PC-9 (cell line): ENCODE results near the gene ALKBH2. TPM values are rescaled to one million over a fixed set of nuclear protein-coding genes. Genes with fewer than 3 reads are reported as not detected.

Experiments used
- BruUV-seq: library from RNA; stranded (reverse); fragments of 400-500 nt; replicated peaks from 2 replicates; lab custom pipeline; 2021; lab: Mats Ljungman, UMichigan
- CTCF ChIA-PET: fragments of 300-600 bp; sonication (Branson Sonifier 250); formaldehyde crosslinking; loops from one replicate; lab custom pipeline; 2022; ENCODE audit warnings: antibody characterized with exemption; lab: Charles Lee
- POLR2A ChIA-PET: fragments of 300-600 bp; sonication (Branson Sonifier 250); formaldehyde crosslinking; loops from one replicate; lab custom pipeline; 2022; ENCODE audit warnings: antibody characterized with exemption; ENCODE audit not compliant: unreplicated experiment; lab: Charles Lee
- DNase-seq, 2 experiments: peaks; one replicate each; pipeline versions ENCODE4 v3.0.0 to v3.0.0-alpha.2; 2015 to 2022; ENCODE audit warnings: mixed read lengths in 1 of 2
- H2AFZ ChIP-seq: fragments of 200-600 bp; sonication (generic); 2 replicates; pipeline ENCODE4 v1.8.1; 2017; ENCODE audit warnings: antibody characterized with exemption
- H3F3A ChIP-seq: fragments of 200-600 bp; sonication (generic); 2 replicates; pipeline ENCODE4 v1.8.1; 2017; ENCODE audit warnings: antibody characterized with exemption, mild to moderate bottlenecking, low read depth; ENCODE audit not compliant: insufficient read depth
- H3K27ac ChIP-seq: fragments of 200-600 bp; sonication (generic); 2 replicates; pipeline ENCODE4 v1.6.1; 2016; ENCODE audit warnings: mixed run types
- H3K27me3 ChIP-seq: fragments of 200-600 bp; sonication (generic); 2 replicates; pipeline ENCODE4 v1.6.1; 2016; ENCODE audit warnings: low read depth, mixed run types; ENCODE audit not compliant: insufficient read depth
- H3K36me3 ChIP-seq: fragments of 200-600 bp; sonication (generic); 2 replicates; pipeline ENCODE4 v1.6.1; 2016; ENCODE audit warnings: low read depth, mixed run types
- H3K4me1 ChIP-seq: fragments of 200-600 bp; sonication (generic); replicated peaks from 2 replicates; pipeline ENCODE4 v1.6.1; 2016; ENCODE audit warnings: mixed run types; ENCODE audit not compliant: insufficient read depth
- H3K4me2 ChIP-seq: fragments of 200-600 bp; sonication (generic); 2 replicates; pipeline ENCODE4 v1.6.1; 2017; ENCODE audit warnings: mixed run types
- H3K4me3 ChIP-seq: fragments of 200-600 bp; sonication (generic); 2 replicates; pipeline ENCODE4 v1.6.1; 2016; ENCODE audit warnings: mixed run types
- H3K79me2 ChIP-seq: fragments of 200-600 bp; sonication (generic); 2 replicates; pipeline ENCODE4 v1.6.1; 2017; ENCODE audit warnings: low read depth, mixed run types
- H3K9me2 ChIP-seq: fragments of 200-600 bp; sonication (generic); 2 replicates; pipeline ENCODE4 v1.8.1; 2017; ENCODE audit warnings: mild to moderate bottlenecking; ENCODE audit not compliant: insufficient read depth
- H3K9me3 ChIP-seq: fragments of 200-600 bp; sonication (generic); 2 replicates; pipeline ENCODE4 v1.8.1; 2016; ENCODE audit warnings: low read depth; ENCODE audit not compliant: insufficient read depth
- H4K20me1 ChIP-seq: fragments of 200-600 bp; sonication (generic); 2 replicates; pipeline ENCODE4 v1.8.1; 2017; ENCODE audit not compliant: insufficient read depth
- EZH2 ChIP-seq: fragments of 200-600 bp; sonication (generic); IDR thresholded peaks from 2 replicates; pipeline ENCODE4 v1.8.0; 2017; ENCODE audit warnings: antibody characterized with exemption, low read depth
- intact Hi-C: fragments of 100-400 bp; cut with micrococcal nuclease; formaldehyde crosslinking; loops from one replicate; pipeline ENCODE4 v1.10.0; 2022; ENCODE audit not compliant: unreplicated experiment
- total RNA-seq: library from RNA; stranded (reverse); gene quantifications from 2 replicates; pipeline ENCODE4 v1.2.3, GENCODE V29; 2021
- TF ChIP-seq, protein P1 (sequence below): fragments of 200-600 bp; sonication (generic); conservative IDR thresholded peaks from 2 replicates; pipeline ENCODE4 v1.6.1; 2017; ENCODE audit warnings: mixed run types, antibody characterized with exemption, mild to moderate bottlenecking, moderate library complexity

The ALKBH2 gene
- total RNA-seq, 1 experiment from 2014 or later: 14.9 TPM

DNA sequence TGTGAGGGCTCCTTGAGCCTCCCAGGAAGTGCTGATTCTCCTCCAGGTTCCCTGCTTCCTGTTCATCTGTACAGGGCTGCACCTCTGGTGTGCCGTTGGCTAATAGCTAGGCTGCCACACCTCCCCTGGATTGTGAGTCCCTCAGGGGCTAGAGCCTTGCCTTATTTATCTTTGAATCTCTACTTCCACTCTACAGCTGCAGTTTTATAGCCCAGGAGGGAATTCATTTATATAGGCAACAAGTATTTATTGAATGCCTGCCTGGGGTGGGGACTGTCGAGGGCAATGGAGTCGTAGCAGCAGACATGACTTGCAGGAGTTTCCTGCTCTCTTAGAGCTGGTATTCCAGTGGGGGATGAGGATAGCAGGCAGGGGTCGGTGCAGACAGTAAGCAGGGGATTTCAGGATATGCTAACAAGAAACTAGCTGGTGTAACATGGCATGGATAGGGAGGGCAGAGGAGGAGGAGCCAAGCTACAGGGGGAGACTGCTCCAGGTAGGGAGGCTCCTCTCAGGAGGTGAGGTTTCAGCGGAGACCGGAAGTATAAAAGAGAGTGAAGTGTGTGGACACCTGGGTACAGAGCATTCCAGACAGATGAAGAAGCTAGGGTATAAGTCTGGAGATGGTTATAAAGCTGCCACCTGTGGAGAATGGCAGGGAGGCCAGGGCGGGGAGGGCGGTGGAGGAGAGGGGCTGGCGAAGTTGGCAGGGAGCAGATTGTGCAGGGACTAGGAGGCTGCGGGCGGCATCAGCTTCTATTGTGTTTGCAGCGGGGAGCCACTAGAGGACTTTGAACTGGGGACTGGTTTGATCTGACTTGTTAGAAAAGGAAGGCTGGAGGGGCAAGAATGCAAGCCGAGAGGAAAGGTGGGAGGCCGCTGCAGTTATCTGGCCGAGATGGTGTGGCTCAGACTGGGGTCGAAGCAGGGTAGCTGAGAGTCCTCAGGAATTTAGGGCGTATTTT is 23.7 kb downstream of the ALKBH2 start:
- Histone ChIP-seq H3K79me2 (no peaks in the 10 kb centered on the region), H3K4me2 (no peak overlapping the region), H3K36me3 (no peaks in the 10 kb centered on the region), H3K27me3 (no peaks in the 10 kb centered on the region), H3K27ac (no peak overlapping the region), H4K20me1 (no peaks in the 10 kb centered on the region), H3K9me2 (no peaks in the 10 kb centered on the region), H3K4me1 (no peaks in the 10 kb centered on the region), H3K4me3 (no peak overlapping the region), H3F3A (no peaks in the 10 kb centered on the region), H3K9me3 (no peaks in the 10 kb centered on the region), H2AFZ (no peak overlapping the region)
- CTCF ChIA-PET: no interaction called here
- POLR2A ChIA-PET: no interaction called here
- no peak for TF ChIP-seq EZH2
- TF ChIP-seq, protein P1, sequence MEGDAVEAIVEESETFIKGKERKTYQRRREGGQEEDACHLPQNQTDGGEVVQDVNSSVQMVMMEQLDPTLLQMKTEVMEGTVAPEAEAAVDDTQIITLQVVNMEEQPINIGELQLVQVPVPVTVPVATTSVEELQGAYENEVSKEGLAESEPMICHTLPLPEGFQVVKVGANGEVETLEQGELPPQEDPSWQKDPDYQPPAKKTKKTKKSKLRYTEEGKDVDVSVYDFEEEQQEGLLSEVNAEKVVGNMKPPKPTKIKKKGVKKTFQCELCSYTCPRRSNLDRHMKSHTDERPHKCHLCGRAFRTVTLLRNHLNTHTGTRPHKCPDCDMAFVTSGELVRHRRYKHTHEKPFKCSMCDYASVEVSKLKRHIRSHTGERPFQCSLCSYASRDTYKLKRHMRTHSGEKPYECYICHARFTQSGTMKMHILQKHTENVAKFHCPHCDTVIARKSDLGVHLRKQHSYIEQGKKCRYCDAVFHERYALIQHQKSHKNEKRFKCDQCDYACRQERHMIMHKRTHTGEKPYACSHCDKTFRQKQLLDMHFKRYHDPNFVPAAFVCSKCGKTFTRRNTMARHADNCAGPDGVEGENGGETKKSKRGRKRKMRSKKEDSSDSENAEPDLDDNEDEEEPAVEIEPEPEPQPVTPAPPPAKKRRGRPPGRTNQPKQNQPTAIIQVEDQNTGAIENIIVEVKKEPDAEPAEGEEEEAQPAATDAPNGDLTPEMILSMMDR: no peak
- intact Hi-C loops: no loop called here
- DNase-seq: no peak
- BruUV-seq: no TSS peak

DNA sequence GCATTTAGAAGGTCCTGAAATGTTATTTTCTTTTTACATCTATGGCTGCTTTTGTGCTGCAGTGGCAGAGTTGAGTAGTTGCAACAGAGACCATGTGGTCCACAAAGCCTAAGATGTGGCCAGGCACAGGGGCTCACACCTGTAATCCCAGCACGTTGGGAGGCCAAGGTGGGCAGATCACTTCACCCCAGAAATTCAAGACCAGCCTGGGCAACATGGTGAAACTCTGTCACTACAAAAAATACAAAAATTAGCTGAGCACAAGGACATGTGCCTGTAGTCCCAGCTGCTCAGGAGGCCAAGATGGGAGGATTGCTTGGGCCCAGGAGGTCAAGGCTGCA is 27.4 kb downstream of the ALKBH2 start:
- no peak overlapping the region for H2AFZ ChIP-seq
- H3K9me3 ChIP-seq: no peaks in the 10 kb centered on the region
- H3K27me3 ChIP-seq: no peaks in the 10 kb centered on the region
- H3K27ac ChIP-seq: no peak overlapping the region
- H3K79me2 ChIP-seq: no peaks in the 10 kb centered on the region
- H3F3A ChIP-seq: no peaks in the 10 kb centered on the region
- H3K4me1 ChIP-seq: no peaks in the 10 kb centered on the region
- DNase-seq: no peak
- TF ChIP-seq, protein P1: no peak
- no peak for TF ChIP-seq EZH2
- H3K4me2 ChIP-seq: no peak overlapping the region
- POLR2A ChIA-PET: no interaction called here
- intact Hi-C loops: no loop called here
- H3K36me3 ChIP-seq: no peaks in the 10 kb centered on the region
- H3K9me2 ChIP-seq: no peaks in the 10 kb centered on the region
- H4K20me1 ChIP-seq: no peaks in the 10 kb centered on the region
- no TSS peak for BruUV-seq
- no peak overlapping the region for H3K4me3 ChIP-seq
- CTCF ChIA-PET: interaction anchor here (0.6 kb wide), 1 partner anchor 10 kb away, joined by 9 read pairs; no protein-coding TSS in a partner anchor

DNA sequence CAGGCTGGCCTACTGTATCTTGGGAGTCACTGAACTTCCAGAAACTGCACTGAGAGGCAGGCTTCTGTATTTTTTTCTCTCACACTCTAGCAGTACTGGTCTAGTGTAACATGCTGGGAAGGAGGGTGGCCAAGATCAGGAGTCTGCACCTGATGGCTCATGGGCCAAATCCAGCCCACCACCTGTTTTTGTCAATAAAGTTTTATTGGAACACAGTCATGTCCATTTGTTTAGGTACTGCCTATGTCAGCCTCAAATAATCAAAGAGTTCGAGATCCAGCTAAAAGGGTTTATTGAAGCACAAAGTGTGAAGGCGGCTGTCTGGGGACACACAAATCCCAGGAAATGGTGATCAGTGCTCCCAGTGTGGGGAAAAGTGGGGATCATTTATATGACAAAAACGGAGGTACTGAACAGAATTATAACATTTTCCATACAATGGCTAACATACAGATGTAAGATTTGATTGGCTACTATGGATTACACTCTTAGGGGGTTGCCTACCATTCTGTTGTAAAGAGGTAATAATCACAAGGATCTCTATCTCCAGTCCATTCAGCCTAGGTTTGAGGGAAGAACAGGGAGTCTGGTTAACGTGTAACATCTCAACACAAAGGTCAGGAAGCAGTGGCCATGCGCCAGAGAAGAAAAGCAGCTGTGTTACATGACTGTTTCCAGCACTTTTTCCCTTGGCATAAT is 28.0 kb downstream of the ALKBH2 start:
- no peak for DNase-seq
- Histone ChIP-seq H3K4me1 (no peaks in the 10 kb centered on the region), H3K9me3 (no peaks in the 10 kb centered on the region), H3F3A (no peaks in the 10 kb centered on the region), H4K20me1 (no peaks in the 10 kb centered on the region), H3K79me2 (no peaks in the 10 kb centered on the region), H3K4me2 (no peak overlapping the region), H3K9me2 (no peaks in the 10 kb centered on the region), H2AFZ (no peak overlapping the region), H3K27ac (no peak overlapping the region), H3K36me3 (no peaks in the 10 kb centered on the region), H3K4me3 (no peak overlapping the region), H3K27me3 (no peaks in the 10 kb centered on the region)
- intact Hi-C loops: no loop called here
- ChIA-PET POLR2A (no interaction called here), CTCF (interaction anchor here (0.6 kb wide), 1 partner anchor 10 kb away, joined by 9 read pairs; no protein-coding TSS in a partner anchor)
- no TSS peak for BruUV-seq
- TF ChIP-seq, protein P1: no peak
- no peak for TF ChIP-seq EZH2
